HCT116 (cell line): ENCODE measurements around the gene NCCRP1. TPM values are rescaled to one million over a fixed set of nuclear protein-coding genes. Genes with fewer than 3 reads are reported as not detected.

Source experiments
- ATAC-seq: fragments of 200-7000 bp; cut with Tn5 transposase; 2 replicates; pipeline ENCODE4 v1.9.1; 2020; ENCODE audit warnings: mild to moderate bottlenecking, moderate library complexity
- BruUV-seq: library from RNA; stranded (reverse); fragments of 400-500 nt; replicated peaks from 2 replicates; lab custom pipeline; 2021; lab: Mats Ljungman, UMichigan
- CTCF ChIA-PET: fragments of 300-600 bp; sonication (Branson Sonifier 250); formaldehyde crosslinking; loops from one replicate; lab custom pipeline; 2021; ENCODE audit warnings: antibody characterized with exemption; lab: Charles Lee
- POLR2A ChIA-PET: fragments of 300-600, 350-600 bp; sonication (Branson Sonifier 250); formaldehyde crosslinking; loops from one replicate; lab custom pipeline; 2021; ENCODE audit warnings: antibody characterized with exemption; lab: Charles Lee
- RAD21 ChIA-PET, 2 experiments: fragments of 300-600 bp; sonication (Branson Sonifier 250); formaldehyde crosslinking; loops; one replicate each; lab custom pipeline; 2023; ENCODE audit warnings: low total read pairs in 2 of 2; ENCODE audit not compliant: uncharacterized antibody in 2 of 2, unreplicated experiment in 2 of 2, low non-redundant PET in 1 of 2; lab: Charles Lee
- DNase-seq: peaks from one replicate; pipeline ENCODE4 v3.0.0-alpha.2; 2010; ENCODE audit warnings: low read depth, low spot score
- H2AFZ ChIP-seq: fragments of 200-600 bp; shearing (Covaris generic), sonication (generic); 2 replicates; pipeline ENCODE4 v1.6.1; 2017; ENCODE audit warnings: low read depth, mixed run types, mixed read lengths, antibody characterized with exemption, low read length; ENCODE audit not compliant: poor library complexity, severe bottlenecking
- H3K27ac ChIP-seq: 2 replicates; pipeline ENCODE4 v1.5.1; 2012; ENCODE audit warnings: low read depth, low read length
- H3K27me3 ChIP-seq: fragments of 200-600 bp; sonication (generic); 2 replicates; pipeline ENCODE4 v1.6.1; 2016; ENCODE audit warnings: mixed run types, low read length, mixed read lengths; ENCODE audit not compliant: insufficient read depth
- H3K36me3 ChIP-seq, 2 experiments: fragments of 200-500 bp in 1 of 2; fragments of 200-600 bp in 1 of 2; sonication (Bioruptor generic) in 1 of 2; sonication (generic) in 1 of 2; 2 replicates each; pipeline versions ENCODE4 v1.5.1 to v1.6.1; 2014 to 2016; ENCODE audit warnings: low read length in 2 of 2, inconsistent platforms in 1 of 2, mixed read lengths in 1 of 2, mixed run types in 1 of 2; ENCODE audit not compliant: insufficient read depth in 2 of 2, control insufficient read depth in 1 of 2
- H3K4me1 ChIP-seq, 2 experiments: fragments of 200-600 bp in 1 of 2; sonication (generic) in 1 of 2; 2 replicates each; pipeline versions ENCODE4 v1.5.1 to v1.6.1; 2012 to 2017; ENCODE audit warnings: low read length in 2 of 2, inconsistent platforms in 1 of 2, mild to moderate bottlenecking in 1 of 2, mixed read lengths in 1 of 2, mixed run types in 1 of 2, moderate library complexity in 1 of 2; ENCODE audit not compliant: insufficient read depth in 2 of 2, control insufficient read depth in 1 of 2
- H3K4me2 ChIP-seq: fragments of 200-600 bp; sonication (generic); 2 replicates; pipeline ENCODE4 v1.6.1; 2017; ENCODE audit warnings: mixed run types, low read length, mixed read lengths
- H3K4me3 ChIP-seq, 2 experiments: fragments of 200-600 bp in 1 of 2; sonication (generic) in 1 of 2; replicated peaks in 1 of 2; 2 replicates each; pipeline ENCODE4 v1.5.1; 2011 to 2016; ENCODE audit warnings: low read length in 2 of 2, control low read depth in 1 of 2, low read depth in 1 of 2, mild to moderate bottlenecking in 1 of 2, mixed read lengths in 1 of 2, mixed run types in 1 of 2
- H3K79me2 ChIP-seq: fragments of 200-600 bp; sonication (generic); 2 replicates; pipeline ENCODE4 v1.6.1; 2017; ENCODE audit warnings: mild to moderate bottlenecking, mixed run types, low read length, moderate library complexity, mixed read lengths; ENCODE audit not compliant: insufficient read depth
- H3K9ac ChIP-seq: fragments of 200-600 bp; sonication (generic); 2 replicates; pipeline ENCODE4 v1.6.1; 2016; ENCODE audit warnings: low read length, mixed read lengths
- H3K9me2 ChIP-seq: fragments of 200-600 bp; sonication (generic), shearing (Covaris generic); 2 replicates; pipeline ENCODE4 v1.6.1; 2017; ENCODE audit warnings: mixed run types, mild to moderate bottlenecking, moderate library complexity; ENCODE audit not compliant: insufficient read depth
- H3K9me3 ChIP-seq, 2 experiments: fragments of 200-500 bp in 1 of 2; fragments of 200-600 bp in 1 of 2; sonication (Bioruptor generic) in 1 of 2; sonication (generic) in 1 of 2; 2 replicates each; pipeline ENCODE4 v1.6.1; 2014 to 2017; ENCODE audit warnings: low read length in 2 of 2, mixed read lengths in 2 of 2, inconsistent platforms in 1 of 2, low read depth in 1 of 2, mild to moderate bottlenecking in 1 of 2, mixed run types in 1 of 2, moderate library complexity in 1 of 2; ENCODE audit not compliant: control insufficient read depth in 1 of 2, insufficient read depth in 1 of 2
- H4K20me1 ChIP-seq: fragments of 200-600 bp; sonication (generic), shearing (Covaris generic); 2 replicates; pipeline ENCODE4 v1.6.1; 2017; ENCODE audit warnings: mixed run types, mild to moderate bottlenecking, moderate library complexity; ENCODE audit not compliant: insufficient read depth
- ATF3 ChIP-seq: IDR thresholded peaks from 2 replicates; pipeline ENCODE4 v1.6.1; 2012
- CEBPB ChIP-seq: IDR thresholded peaks from 2 replicates; pipeline ENCODE4 v1.6.1; 2012; ENCODE audit warnings: low read depth
- EGR1 ChIP-seq: IDR thresholded peaks from 2 replicates; pipeline ENCODE4 v1.6.1; 2012; ENCODE audit warnings: low read depth
- EZH2 ChIP-seq: fragments of 200-600 bp; sonication (generic); IDR thresholded peaks from 2 replicates; pipeline ENCODE4 v1.6.1; 2017; ENCODE audit warnings: antibody characterized with exemption, mixed run types
- EZH2phosphoT487 ChIP-seq: fragments of 200-600 bp; IDR thresholded peaks from 2 replicates; pipeline ENCODE4 v1.6.1; 2018; ENCODE audit warnings: antibody characterized with exemption, borderline replicate concordance
- FOSL1 ChIP-seq: IDR thresholded peaks from 2 replicates; pipeline ENCODE4 v1.6.1; 2012; ENCODE audit warnings: low read depth
- JUND ChIP-seq: IDR thresholded peaks from 2 replicates; pipeline ENCODE4 v1.6.1; 2012
- MAX ChIP-seq: IDR thresholded peaks from 2 replicates; pipeline ENCODE4 v1.6.1; 2012
- POLR2A ChIP-seq: IDR thresholded peaks from 2 replicates; pipeline ENCODE4 v1.7.0; 2011; ENCODE audit warnings: borderline replicate concordance; ENCODE audit not compliant: insufficient read depth, insufficient read length; ENCODE audit errors: extremely low read depth
- REST ChIP-seq: IDR thresholded peaks from 2 replicates; pipeline ENCODE4 v1.6.1; 2012; ENCODE audit warnings: low read depth
- SRF ChIP-seq: IDR thresholded peaks from 2 replicates; pipeline ENCODE4 v1.6.1; 2012; ENCODE audit warnings: low read depth
- TCF7L2 ChIP-seq: IDR thresholded peaks from 2 replicates; pipeline ENCODE4 v1.7.0; 2011; ENCODE audit warnings: borderline replicate concordance, inconsistent platforms; ENCODE audit not compliant: insufficient read depth, insufficient read length; ENCODE audit errors: extremely low read depth
- ZFX ChIP-seq: fragments of 450-650 bp; IDR thresholded peaks from 2 replicates; pipeline ENCODE4 v1.6.1; 2017
- ZNF274 ChIP-seq: fragments of 200-500 bp; sonication (Bioruptor generic); IDR thresholded peaks from 2 replicates; pipeline ENCODE4 v1.6.1; 2014; ENCODE audit warnings: mild to moderate bottlenecking, low read depth, low read length, inconsistent platforms
- intact Hi-C: fragments of 100-400 bp; cut with micrococcal nuclease; formaldehyde crosslinking; loops from 2 replicates; pipeline ENCODE4 v1.10.0; 2022
- total RNA-seq: library from RNA; stranded (reverse); gene quantifications from one replicate; pipeline ENCODE4 v1.2.1, GENCODE V29; 2021; ENCODE audit not compliant: unreplicated experiment

The NCCRP1 gene
- total RNA-seq, 1 experiment from 2014 or later = 0.12 TPM

DNA sequence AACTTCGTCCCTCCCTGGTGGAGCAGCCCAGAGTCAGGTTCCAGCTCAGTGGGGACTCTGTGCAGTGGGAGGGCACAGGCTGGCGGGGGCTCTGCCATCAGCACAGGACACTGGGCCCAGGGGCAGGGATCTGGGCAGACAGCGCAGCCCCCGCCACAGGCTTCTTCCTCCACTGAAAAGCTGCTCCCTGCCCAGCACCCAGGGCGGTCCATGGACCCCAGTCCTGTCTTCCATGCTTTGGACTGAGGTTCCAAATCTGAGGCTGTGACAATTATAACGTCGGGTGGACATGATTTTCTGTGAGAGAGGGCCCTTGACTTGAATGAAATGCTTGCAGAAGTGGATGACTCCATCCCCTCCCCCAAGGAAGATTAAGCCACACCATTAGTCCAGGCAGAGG, 21.2 kb upstream of the NCCRP1 start (continued):
- TF ChIP-seq CEBPB (no peak), SRF (no peak), REST (no peak), JUND (no peak)

DNA sequence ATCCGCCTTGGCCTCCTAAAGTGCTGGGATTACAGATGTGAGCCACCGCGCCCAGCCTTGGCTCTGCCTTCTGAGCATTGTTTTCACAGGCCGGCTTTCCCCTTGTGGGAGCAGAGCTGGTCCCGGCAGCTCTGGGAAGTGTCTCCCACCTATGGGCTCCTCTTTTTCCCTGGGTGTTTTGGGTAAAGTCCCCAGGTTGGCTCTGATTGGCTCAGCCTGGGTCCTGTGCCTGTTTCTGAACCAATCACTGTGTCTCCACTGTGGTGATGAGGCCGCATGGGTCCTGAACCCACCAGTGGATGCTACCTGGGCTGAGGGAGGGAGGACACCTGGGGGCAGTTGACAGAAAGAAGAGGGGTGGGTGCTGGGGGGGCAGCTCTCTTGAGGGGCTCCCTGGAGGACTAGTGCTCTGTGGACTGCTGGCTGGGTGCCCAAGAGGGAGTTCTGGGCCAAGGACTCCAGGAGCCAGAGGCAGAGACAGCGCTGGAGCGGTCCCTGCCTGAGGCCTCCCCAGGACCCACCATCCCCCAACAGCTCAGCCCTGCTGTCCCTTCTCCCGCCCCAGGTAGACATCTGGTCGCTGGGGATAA, 19.6 kb upstream of the NCCRP1 start:
- no peak overlapping the region for H2AFZ ChIP-seq
- DNase-seq = no peak
- no peaks in the 10 kb centered on the region for H3K9me2 ChIP-seq
- H4K20me1 ChIP-seq = no peaks in the 10 kb centered on the region
- ATAC-seq = peak; percentile 39; the same call in 1 of the 2 replicates
- BruUV-seq = no TSS peak
- H3K4me1 ChIP-seq = no peaks in the 10 kb centered on the region
- no peaks in the 10 kb centered on the region for H3K79me2 ChIP-seq
- H3K9me3 ChIP-seq = no peaks in the 10 kb centered on the region
- H3K9ac ChIP-seq = no peak overlapping the region
- CTCF ChIA-PET = no interaction called here
- H3K36me3 ChIP-seq = peaks cover 0 to 9% of the 10 kb centered on the region in 2 experiments; a peak in 2 of 4 replicates
- no peak overlapping the region for H3K4me3 ChIP-seq
- H3K27me3 ChIP-seq = no peaks in the 10 kb centered on the region
- no peak overlapping the region for H3K4me2 ChIP-seq
- RAD21 ChIA-PET = no interaction called here
- intact Hi-C loops = no loop called here
- no peak overlapping the region for H3K27ac ChIP-seq
- POLR2A ChIA-PET = interaction anchor here (0.6 kb wide), 1 partner anchor 165 kb away, joined by 3 read pairs; the partner anchor contains the start of gene SAMD4B
- TF ChIP-seq ATF3 (no peak), SRF (no peak), EZH2 (no peak), POLR2A (no peak), TCF7L2 (no peak), FOSL1 (no peak), EZH2phosphoT487 (no peak), MAX (no peak), CEBPB (no peak), EGR1 (no peak), ZFX (no peak), ZNF274 (no peak)
